HG02870 (cell line): ENCODE data around the gene INPP5D.
"Not testable (repeated sequence)": the region's sequence is repeated elsewhere in the genome, so short reads cannot be mapped to it uniquely, and the experiment has no call there.

Source experiments
- ATAC-seq: cut with Tn5 transposase; IDR thresholded peaks from one replicate; pipeline ENCODE4 v1.9.1; 2021; ENCODE audit warnings: mild to moderate bottlenecking, moderate library complexity; ENCODE audit not compliant: unreplicated experiment

The INPP5D gene

DNA sequence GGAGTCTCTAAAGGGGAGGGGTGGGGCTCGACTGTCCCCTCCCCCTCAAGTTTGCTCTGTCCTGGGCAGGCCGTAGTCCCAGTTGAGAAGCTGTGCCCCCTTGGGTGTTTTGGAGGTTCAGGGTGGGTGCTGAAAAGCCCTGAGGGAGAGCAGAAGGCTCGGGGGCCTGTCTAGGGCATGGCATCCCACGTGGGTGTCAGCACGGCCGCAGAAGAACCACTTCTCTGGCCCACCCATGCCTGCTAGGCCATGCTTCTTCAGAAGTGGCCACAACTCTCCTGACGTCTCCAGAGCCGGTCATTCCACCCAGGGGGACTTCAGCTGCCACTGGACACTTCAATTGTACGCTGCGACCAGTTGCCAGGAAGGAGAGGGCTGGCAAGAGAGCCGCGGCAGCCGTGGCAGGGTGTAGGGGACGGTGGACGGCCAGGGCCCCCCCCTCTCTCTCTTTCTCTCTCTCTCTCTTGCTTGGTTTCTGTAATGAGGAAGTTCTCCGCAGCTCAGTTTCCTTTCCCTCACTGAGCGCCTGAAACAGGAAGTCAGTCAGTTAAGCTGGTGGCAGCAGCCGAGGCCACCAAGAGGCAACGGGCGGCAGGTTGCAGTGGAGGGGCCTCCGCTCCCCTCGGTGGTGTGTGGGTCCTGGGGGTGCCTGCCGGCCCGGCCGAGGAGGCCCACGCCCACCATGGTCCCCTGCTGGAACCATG lies at the start of gene INPP5D:
Gene INPP5D, plus strand, starts transcription at position 546 of the 704 bp plus-strand sequence. Its CDS starts 137 bp downstream, at position 683.
- peak; percentile 34 for ATAC-seq

DNA sequence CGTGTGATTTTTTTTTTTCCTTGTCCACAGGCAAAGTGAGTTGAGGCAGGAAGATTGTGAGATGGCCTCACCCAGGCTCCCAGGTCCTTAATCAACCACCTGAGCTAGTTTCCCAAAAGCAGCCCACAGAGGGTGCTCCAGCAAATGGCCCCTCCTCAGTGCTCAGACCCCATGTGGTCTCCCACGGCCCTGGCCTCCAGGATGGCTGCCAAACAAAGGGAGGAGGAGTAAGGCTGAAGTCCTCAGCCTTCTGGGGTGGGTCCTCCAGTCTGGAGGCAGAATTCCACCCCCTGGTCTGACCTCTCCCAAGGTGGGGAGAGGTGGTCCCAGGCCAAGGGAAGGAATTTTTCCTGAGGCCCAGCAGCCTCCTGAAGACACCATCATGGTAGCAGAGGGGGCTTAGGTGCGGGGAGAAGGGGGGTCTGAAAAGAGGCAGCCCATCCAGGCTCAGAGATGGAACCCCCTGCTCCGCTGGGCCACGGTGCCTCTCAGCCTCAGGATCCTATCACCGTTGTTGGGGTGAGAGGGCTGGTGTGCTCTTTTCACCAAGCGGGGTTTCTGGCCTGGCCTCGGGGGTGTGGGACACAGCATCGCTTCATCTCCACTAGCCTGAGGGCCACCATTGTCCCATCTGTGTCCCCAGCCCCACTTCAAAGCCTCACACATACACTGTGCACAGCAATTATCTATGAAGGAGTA lies 49.4 kb upstream of the INPP5D start:
- no peak for ATAC-seq

DNA sequence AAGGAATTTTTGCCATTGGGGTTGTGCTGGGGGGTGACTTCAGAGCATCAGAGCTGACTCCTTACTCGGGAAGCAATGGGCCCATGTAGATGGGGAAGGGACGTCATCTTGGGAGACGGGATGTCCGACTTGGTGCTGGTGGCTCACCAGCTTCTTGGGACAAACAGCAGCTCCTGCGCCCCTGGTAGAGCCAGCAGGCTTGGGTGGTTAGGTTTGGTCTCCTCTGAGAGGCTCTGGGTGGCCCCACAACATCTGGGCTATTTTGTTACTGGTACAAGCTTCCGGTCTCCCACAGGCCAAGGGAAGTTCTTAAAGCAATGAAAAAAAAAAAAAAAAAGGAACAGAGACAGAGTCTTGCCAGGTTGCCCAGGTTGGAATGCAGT lies 48.9 kb upstream of the INPP5D start:
- no peak for ATAC-seq

DNA sequence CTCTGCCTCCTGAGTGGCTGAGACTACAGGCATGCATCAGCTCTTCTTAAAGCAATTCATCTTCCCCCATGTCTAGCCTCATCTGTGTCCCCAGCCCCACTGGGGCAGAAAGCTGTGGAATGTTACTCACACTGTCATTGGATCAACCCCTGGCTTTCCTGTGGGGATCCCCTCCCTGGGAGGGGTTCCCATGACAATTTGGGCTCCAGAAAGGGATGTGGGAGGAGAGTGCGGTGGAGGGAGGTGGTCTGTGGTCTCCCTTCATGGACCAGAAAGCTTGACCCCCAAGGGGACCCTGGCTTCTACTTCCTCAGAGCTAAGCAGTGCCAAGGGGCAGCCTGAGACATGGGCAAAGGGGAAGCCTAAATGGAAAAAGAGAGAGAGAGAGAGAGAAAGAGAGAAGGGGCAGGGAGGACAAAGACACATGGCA lies 48.4 kb upstream of the INPP5D start:
- no peak for ATAC-seq

- no peak for ATAC-seq
These were observed 47.7 kb upstream of the INPP5D start for GRCh38 chr2:233012301-233012971.

DNA sequence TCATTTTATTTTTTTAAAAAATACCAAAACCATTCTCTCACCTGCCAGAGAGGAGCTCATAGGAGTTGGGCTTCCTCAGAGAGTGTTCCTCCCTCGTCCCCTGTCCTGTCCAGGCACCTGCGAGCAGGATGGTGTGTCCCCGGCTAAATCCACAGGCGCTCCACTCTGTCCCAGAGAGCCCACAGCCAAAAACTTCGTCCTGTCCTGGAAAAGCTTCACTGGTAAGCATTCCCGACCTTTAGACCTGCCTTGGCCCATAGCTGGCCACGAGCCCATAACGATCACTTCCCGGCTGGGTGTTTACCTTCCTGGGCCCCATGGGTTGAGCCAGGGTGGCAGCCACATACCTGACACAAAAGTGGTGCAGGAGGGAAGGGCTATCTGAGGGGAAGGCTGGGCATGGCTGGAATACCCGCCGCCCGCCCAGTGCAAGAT lies 47.1 kb upstream of the INPP5D start, which contains the start of gene NGEF:
Gene NGEF, minus strand, starts transcription at position 230 of the 435 bp plus-strand sequence. CDS start 38,366 bp downstream, outside the sequence.
- ATAC-seq, result no peak

GRCh38 chr2:233013650-233014049 lies 46.5 kb upstream of the INPP5D start:
- no peak for ATAC-seq

GRCh38 chr2:233015019-233015645 lies 45.0 kb upstream of the INPP5D start:
- ATAC-seq, result no peak

DNA sequence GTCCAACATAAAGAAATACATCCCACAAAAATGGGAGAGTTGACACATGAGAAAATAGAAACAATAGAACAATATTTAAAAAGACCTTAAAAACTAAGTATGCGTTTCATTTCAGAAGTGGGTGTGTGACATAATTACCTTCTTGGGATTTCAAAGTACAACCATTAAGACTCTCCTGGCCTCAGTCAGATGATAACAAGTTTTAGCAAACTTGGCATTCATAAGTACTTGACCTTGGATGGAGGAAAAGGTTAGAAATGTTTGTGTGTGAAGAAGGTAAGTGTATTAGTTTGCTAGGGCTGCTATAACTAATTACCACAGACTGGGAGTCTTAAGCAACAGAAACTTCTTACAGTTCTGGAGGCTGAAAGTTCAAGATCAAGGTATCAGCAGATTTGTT lies 42.2 kb upstream of the INPP5D start:
- no peak for ATAC-seq

DNA sequence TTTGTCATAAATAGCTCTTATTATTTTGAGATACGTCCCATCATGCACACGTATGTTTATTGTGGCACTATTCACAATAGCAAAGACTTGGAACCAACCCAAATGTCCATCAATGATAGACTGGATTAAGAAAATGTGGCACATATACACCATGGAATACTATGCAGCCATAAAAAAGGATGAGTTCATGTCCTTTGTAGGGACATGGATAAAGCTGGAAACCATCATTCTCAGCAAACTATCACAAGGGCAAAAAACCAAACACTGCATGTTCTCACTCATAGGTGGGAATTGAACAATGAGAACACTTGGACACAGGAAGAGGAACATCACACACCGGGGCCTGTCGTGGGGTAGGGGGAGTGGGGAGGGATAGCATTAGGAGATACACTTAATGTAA lies 40.5 kb upstream of the INPP5D start:
- not testable (repeated sequence) for ATAC-seq

GRCh38 chr2:233020454-233020853 lies 39.7 kb upstream of the INPP5D start:
- no peak for ATAC-seq

GRCh38 chr2:233021771-233022170 lies 38.4 kb upstream of the INPP5D start:
- no peak for ATAC-seq

DNA sequence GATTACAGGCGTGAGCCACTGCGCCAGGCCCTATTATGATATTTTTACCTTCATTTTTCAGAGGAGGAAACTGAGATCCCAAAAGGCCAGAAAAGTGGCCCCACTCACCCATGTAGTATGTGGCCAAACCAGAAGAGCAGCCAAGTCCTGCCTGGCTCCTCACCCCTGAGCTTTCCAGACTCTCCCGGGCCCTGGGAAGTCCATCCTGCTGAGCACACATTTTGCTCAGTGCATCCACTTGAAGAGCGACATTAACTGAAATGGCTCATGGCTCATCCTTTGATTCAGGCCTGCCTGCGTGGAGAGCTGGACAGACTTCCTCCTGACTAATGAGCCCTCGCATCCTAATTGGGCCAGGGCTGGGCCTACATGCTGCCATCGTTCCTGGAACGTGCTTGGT lies 37.6 kb upstream of the INPP5D start:
- ATAC-seq, result no peak

DNA sequence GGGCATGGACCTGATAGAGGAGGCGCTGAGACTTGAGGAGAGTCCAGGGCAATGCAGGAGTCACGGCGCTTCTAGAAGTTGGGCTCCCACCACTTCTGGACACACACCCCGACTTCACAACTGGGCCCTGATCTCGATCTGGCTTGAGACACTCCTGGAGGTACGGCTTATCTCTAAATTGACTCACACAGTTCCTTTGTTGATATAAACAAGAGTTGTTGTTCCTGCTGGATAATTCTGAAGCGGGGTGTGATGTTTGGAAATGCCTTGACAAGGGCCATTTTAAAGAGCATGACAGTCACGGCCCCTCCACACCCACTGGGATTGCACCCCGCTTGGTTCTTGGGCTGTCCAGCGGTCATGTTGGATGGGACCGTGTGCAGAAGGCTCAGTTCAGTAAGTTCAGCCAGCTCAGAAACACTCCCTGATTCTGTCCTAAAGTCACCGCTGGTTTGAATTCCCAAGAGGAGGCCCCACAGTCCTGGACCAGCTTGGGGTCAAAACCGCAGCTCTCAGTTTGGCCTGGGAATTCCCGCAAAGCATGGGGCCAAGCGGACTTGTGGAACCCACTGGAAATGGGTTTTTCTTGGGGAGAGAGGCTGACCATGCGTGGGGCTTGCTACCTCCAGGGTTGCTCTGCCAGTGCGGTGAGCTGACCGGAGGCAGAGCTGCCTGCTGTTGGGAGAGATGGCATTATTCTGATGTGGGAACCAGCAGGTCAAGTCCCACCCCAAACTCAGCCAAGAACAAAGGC lies 37.0 kb upstream of the INPP5D start:
- no peak for ATAC-seq

DNA sequence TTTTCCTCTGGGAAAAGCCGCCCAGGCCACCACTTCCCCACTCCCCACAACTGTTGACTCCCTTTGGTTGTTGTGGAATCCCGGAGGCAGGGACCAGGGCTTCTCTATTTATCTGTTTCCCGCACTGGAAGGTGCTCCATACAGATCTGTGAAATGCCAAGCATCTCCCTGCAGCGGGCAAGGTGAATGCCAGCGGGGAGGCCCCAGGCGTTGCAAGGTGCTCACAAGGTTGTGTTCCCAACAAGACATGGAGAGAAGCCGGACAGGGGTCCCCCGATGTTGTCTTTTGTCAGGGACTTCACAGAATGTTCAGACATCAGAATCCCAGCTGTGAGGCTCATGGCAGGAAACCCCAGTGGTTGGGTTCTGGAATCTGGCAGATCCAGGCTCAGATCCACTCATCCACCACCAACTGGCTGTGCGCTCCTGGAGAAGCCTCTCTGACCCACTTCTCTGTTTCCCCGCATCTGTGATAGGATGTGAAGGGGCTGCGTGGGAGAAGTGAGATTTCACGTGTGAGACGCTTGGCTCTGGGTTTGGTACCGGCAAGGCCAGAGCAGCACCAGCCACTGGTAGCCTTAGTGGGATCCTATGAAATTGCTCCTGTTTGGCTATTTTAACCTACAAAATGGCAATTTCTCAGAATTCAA lies 36.3 kb upstream of the INPP5D start:
- no peak for ATAC-seq

GRCh38 chr2:233025706-233026105 lies 34.4 kb upstream of the INPP5D start:
- no peak for ATAC-seq

DNA sequence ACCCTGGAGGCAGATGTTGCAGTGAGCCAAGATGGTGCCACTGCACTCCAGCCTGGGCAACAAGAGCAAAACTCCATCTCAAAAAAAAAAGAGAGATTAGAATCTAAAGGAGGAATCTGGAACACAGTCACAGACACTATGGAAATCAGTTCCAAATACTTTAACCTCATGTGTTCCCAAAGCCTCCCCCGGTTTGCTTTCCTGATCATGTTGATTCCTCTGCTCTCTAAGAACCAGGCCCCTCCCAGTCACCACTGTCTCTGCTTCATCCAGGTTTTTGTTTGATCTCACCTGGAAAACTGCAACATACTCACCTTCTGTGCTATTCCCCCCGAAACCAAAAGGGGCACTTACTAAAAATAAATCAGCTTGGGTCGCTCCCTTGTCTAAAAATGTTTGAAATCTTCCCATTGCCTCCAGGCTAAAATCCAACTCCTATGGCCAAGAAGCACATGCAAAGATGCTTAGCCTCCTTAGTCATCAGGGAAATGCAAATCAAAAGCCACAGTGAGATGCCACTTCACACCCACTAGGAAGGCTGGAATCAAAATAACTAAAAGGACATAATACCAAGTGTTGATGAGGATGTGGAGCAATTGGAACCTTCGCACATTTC lies 33.8 kb upstream of the INPP5D start:
- ATAC-seq, result no peak

GRCh38 chr2:233029321-233029720 lies 30.8 kb upstream of the INPP5D start:
- no peak for ATAC-seq
